G401 (cell line): ENCODE measurements around the gene DIRAS2. TPM values are rescaled to one million over a fixed set of nuclear protein-coding genes. Genes with fewer than 3 reads are reported as not detected.

Experiments used
- DNase-seq: peaks from one replicate; pipeline ENCODE4 v3.0.0-alpha.2; 2015; ENCODE audit warnings: low spot score
- in situ Hi-C: cut with HindIII; loops from 2 replicates; pipeline ENCODE4 v1.10.0; 2016; ENCODE audit warnings: low sequenced_read_pairs, mixed read lengths
- total RNA-seq: library from RNA; depleted of rRNA; stranded (reverse); fragments of >200 nt; shearing (Covaris generic); gene quantifications from 2 replicates; pipeline ENCODE4 v1.2.3, GENCODE V29; 2014; rRNA removed

Gene DIRAS2
- total RNA-seq, 1 experiment from 2014 or later: not detected

GRCh38 chr9:90629354-90629753 is 13.3 kb downstream of the DIRAS2 start:
- in situ Hi-C loops: no loop called here

GRCh38 chr9:90616806-90617205 is 25.8 kb downstream of the DIRAS2 start:
- peak; percentile 77 for DNase-seq
- in situ Hi-C loops: no loop called here

More at GRCh38 chr9:90629354-90629753, 13.3 kb downstream of the DIRAS2 start:
- peak; percentile 10 for DNase-seq

- no peak for DNase-seq
- in situ Hi-C loops: no loop called here
Observed at GRCh38 chr9:90613502-90613901, 29.1 kb downstream of the DIRAS2 start.

GRCh38 chr9:90612957-90613356 is 29.7 kb downstream of the DIRAS2 start:
- DNase-seq: no peak
- in situ Hi-C loops: no loop called here

GRCh38 chr9:90611568-90611967 is 31.1 kb downstream of the DIRAS2 start:
- in situ Hi-C loops: no loop called here
- peak; percentile 98 for DNase-seq

- DNase-seq: no peak
- in situ Hi-C loops: no loop called here
Observed at GRCh38 chr9:90611121-90611520, 31.5 kb downstream of the DIRAS2 start.

- in situ Hi-C loops: no loop called here
- peak; percentile 8 for DNase-seq
Observed at GRCh38 chr9:90607701-90608516, 34.7 kb downstream of the DIRAS2 start.

GRCh38 chr9:90600029-90600428 is 42.6 kb downstream of the DIRAS2 start:
- in situ Hi-C loops: no loop called here
- DNase-seq: no peak

GRCh38 chr9:90598191-90598590 is 44.4 kb downstream of the DIRAS2 start:
- in situ Hi-C loops: no loop called here

GRCh38 chr9:90593646-90594045 is 49.0 kb downstream of the DIRAS2 start:
- in situ Hi-C loops: no loop called here

More at GRCh38 chr9:90598191-90598590, 44.4 kb downstream of the DIRAS2 start:
- no peak for DNase-seq

GRCh38 chr9:90580576-90580975 is 62.0 kb downstream of the DIRAS2 start:
- in situ Hi-C loops: no loop called here
- no peak for DNase-seq

More at GRCh38 chr9:90593646-90594045, 49.0 kb downstream of the DIRAS2 start:
- no peak for DNase-seq

- in situ Hi-C loops: no loop called here
- DNase-seq: no peak
Observed at GRCh38 chr9:90579181-90579580, 63.4 kb downstream of the DIRAS2 start.

GRCh38 chr9:90578126-90578815 is 64.4 kb downstream of the DIRAS2 start:
- DNase-seq: no peak
- in situ Hi-C loops: no loop called here

- in situ Hi-C loops: loop anchor here (5.0 kb wide), 1 partner anchor 52 kb away; no protein-coding TSS in a partner anchor
- DNase-seq: no peak
Observed at GRCh38 chr9:90569511-90569910, 73.1 kb downstream of the DIRAS2 start.

GRCh38 chr9:90568667-90569066 is 74.0 kb downstream of the DIRAS2 start:
- in situ Hi-C loops: loop anchor here (5.0 kb wide), 1 partner anchor 51 kb away; no protein-coding TSS in a partner anchor
- no peak for DNase-seq

- DNase-seq: no peak
- in situ Hi-C loops: no loop called here
Observed at GRCh38 chr9:90562229-90562628, 80.4 kb downstream of the DIRAS2 start.

Other genes starting within 250 kb of the DIRAS2 start
- not detected in 2 replicates for gene SYK, start 159.0 kb upstream of the DIRAS2 start, total RNA-seq